Neutrophil (primary cell): ENCODE data around the gene C12orf76.

Source experiments
- H3K27ac ChIP-seq: fragments of 200-600 bp; sonication (generic); 2 replicates; pipeline ENCODE4 v1.5.1; 2016; ENCODE audit warnings: mild to moderate bottlenecking, moderate library complexity
- H3K27me3 ChIP-seq: fragments of 200-600 bp; sonication (generic); 2 replicates; pipeline ENCODE4 v1.6.0; 2016; ENCODE audit warnings: mild to moderate bottlenecking
- H3K36me3 ChIP-seq: fragments of 200-600 bp; sonication (generic); 2 replicates; pipeline ENCODE4 v1.5.1; 2017
- H3K4me1 ChIP-seq, 2 experiments: fragments of 200-600 bp in 1 of 2; sonication (generic) in 1 of 2; 1 replicate in 1 of 2; 2 replicates in 1 of 2; pipeline versions ENCODE4 v1.5.1 to v1.6.1; 2013 to 2016; ENCODE audit warnings: low read depth in 1 of 2, low read length in 1 of 2, mild to moderate bottlenecking in 1 of 2, moderate library complexity in 1 of 2; ENCODE audit not compliant: control insufficient read depth in 1 of 2, insufficient read depth in 1 of 2
- H3K4me3 ChIP-seq, 2 experiments: fragments of 200-600 bp in 1 of 2; sonication (generic) in 1 of 2; 1 replicate in 1 of 2; 2 replicates in 1 of 2; pipeline ENCODE4 v1.5.1; 2013 to 2016; ENCODE audit warnings: low read depth in 1 of 2, low read length in 1 of 2, mild to moderate bottlenecking in 1 of 2, moderate library complexity in 1 of 2
- H3K9me3 ChIP-seq: fragments of 200-600 bp; sonication (generic); 2 replicates; pipeline ENCODE4 v1.5.1; 2016
- CTCF ChIP-seq: fragments of 200-600 bp; sonication (generic); IDR thresholded peaks from 2 replicates; pipeline ENCODE4 v1.5.1; 2016; ENCODE audit warnings: antibody characterized with exemption

Gene C12orf76

GRCh38 chr12:110007881-110008280, 40.4 kb downstream of the C12orf76 start:
- no peak for TF ChIP-seq CTCF
- Histone ChIP-seq H3K27ac (peak overlapping the region; percentile 94), H3K36me3 (peaks cover 20% of the 10 kb centered on the region), H3K4me3 (peak overlapping the region in 1 of 2 experiments; percentile 41), H3K9me3 (no peaks in the 10 kb centered on the region), H3K4me1 (peaks cover 70 to 73% of the 10 kb centered on the region in 2 experiments), H3K27me3 (no peaks in the 10 kb centered on the region)

- Histone ChIP-seq H3K27me3 (no peaks in the 10 kb centered on the region), H3K4me3 (no peak overlapping the region), H3K36me3 (peaks cover 16% of the 10 kb centered on the region), H3K27ac (peak overlapping the region; percentile 94), H3K4me1 (peaks cover 70 to 73% of the 10 kb centered on the region in 2 experiments), H3K9me3 (no peaks in the 10 kb centered on the region)
- no peak for TF ChIP-seq CTCF
Observed at GRCh38 chr12:110006115-110006514, 42.2 kb downstream of the C12orf76 start.

- Histone ChIP-seq H3K4me1 (peaks cover 70 to 73% of the 10 kb centered on the region in 2 experiments), H3K27ac (peak overlapping the region; percentile 94), H3K36me3 (peaks cover 16% of the 10 kb centered on the region), H3K9me3 (no peaks in the 10 kb centered on the region), H3K4me3 (no peak overlapping the region), H3K27me3 (no peaks in the 10 kb centered on the region)
- no peak for TF ChIP-seq CTCF
Observed at GRCh38 chr12:110005319-110005973, 42.9 kb downstream of the C12orf76 start.

- Histone ChIP-seq H3K4me3 (no peak overlapping the region), H3K27ac (peak overlapping the region; percentile 94), H3K4me1 (peaks cover 61 to 71% of the 10 kb centered on the region in 2 experiments), H3K36me3 (peaks cover 16% of the 10 kb centered on the region), H3K27me3 (no peaks in the 10 kb centered on the region), H3K9me3 (no peaks in the 10 kb centered on the region)
- TF ChIP-seq CTCF, result no peak
Observed at GRCh38 chr12:110004598-110004997, 43.7 kb downstream of the C12orf76 start.

GRCh38 chr12:110002676-110003515, 45.4 kb downstream of the C12orf76 start:
- TF ChIP-seq CTCF, result no peak
- peaks cover 16% of the 10 kb centered on the region for H3K36me3 ChIP-seq
- no peaks in the 10 kb centered on the region for H3K9me3 ChIP-seq
- H3K27ac ChIP-seq, result peak overlapping the region; percentile 67
- no peaks in the 10 kb centered on the region for H3K27me3 ChIP-seq
- peaks cover 56 to 64% of the 10 kb centered on the region in 2 experiments for H3K4me1 ChIP-seq
- H3K4me3 ChIP-seq, result no peak overlapping the region
